Fibroblast of villous mesenchyme (primary cell): Measurements from ENCODE around the gene BCO2. TPM values are rescaled to one million over a fixed set of nuclear protein-coding genes. Genes with fewer than 3 reads are reported as not detected.

ENCODE experiments used
- DNase-seq: peaks from one replicate; pipeline ENCODE4 v3.0.0-alpha.2; 2010; ENCODE audit warnings: low read depth
- H3K4me3 ChIP-seq: 2 replicates; pipeline ENCODE4 v1.5.1; 2011; ENCODE audit warnings: low read depth, mild to moderate bottlenecking, low read length
- total RNA-seq: library from RNA; depleted of rRNA; stranded (reverse); fragments of >200 nt; gene quantifications from 2 replicates; pipeline ENCODE4 v1.2.3, GENCODE V29; 2012
- TF ChIP-seq, protein P1 (sequence below): IDR thresholded peaks from 2 replicates; pipeline ENCODE4 v1.5.1; 2012; ENCODE audit warnings: low read depth, mild to moderate bottlenecking, low read length; ENCODE audit not compliant: insufficient read depth

BCO2 gene
- total RNA-seq, 1 donor = 3.0 TPM

DNA sequence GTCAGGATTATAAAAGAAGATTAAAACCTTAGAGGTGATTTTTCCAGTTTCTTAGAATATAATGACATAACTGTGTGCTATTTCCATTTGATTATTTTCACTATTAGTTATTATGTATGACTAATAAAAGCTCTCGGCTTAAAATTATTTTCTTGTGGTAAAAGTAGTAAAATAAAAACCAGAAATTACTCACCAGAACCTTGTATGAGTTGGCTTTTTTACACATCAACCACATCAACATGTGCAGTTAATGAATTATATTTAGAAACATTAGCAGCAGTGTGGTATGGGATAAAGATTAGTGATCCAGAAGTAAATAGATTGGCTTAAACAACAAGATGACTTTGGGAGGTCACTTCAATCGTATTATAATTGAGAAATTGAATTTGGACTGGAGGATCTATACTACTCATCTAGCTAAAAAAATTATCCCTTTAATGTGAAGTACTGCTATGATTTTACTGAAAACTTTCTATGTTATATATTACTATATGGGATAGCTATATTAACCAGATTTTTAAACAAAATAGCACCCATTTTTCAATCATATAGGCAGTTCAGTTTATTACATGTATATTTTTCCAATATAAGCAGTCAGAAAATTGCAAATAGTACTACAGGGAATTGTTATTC, 2.8 kb upstream of the BCO2 start:
- TF ChIP-seq, protein P1, sequence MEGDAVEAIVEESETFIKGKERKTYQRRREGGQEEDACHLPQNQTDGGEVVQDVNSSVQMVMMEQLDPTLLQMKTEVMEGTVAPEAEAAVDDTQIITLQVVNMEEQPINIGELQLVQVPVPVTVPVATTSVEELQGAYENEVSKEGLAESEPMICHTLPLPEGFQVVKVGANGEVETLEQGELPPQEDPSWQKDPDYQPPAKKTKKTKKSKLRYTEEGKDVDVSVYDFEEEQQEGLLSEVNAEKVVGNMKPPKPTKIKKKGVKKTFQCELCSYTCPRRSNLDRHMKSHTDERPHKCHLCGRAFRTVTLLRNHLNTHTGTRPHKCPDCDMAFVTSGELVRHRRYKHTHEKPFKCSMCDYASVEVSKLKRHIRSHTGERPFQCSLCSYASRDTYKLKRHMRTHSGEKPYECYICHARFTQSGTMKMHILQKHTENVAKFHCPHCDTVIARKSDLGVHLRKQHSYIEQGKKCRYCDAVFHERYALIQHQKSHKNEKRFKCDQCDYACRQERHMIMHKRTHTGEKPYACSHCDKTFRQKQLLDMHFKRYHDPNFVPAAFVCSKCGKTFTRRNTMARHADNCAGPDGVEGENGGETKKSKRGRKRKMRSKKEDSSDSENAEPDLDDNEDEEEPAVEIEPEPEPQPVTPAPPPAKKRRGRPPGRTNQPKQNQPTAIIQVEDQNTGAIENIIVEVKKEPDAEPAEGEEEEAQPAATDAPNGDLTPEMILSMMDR = no peak
- no peak overlapping the region for H3K4me3 ChIP-seq
- DNase-seq = peak; percentile 48

DNA sequence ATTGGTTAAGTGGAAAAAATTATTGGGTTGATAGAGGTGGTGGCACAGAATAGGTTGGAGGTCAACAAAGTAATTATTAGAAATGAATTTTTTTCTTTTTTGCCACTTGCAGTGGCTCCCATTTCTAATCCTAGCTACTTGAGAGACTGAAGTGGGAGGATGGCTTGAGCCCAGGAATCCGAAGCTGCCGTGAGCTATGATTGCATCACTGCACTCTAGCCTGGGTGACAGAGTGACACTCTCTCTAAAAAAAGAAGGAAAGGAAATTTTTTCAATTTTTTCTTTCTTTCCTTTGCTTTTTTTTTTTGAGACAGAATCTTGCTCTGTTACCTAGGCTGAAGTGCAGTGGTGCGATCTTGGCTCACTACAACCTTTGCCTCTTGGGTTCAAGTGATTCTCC, 2.2 kb upstream of the BCO2 start:
- no peak overlapping the region for H3K4me3 ChIP-seq
- TF ChIP-seq, protein P1 = no peak
- no peak for DNase-seq

DNA sequence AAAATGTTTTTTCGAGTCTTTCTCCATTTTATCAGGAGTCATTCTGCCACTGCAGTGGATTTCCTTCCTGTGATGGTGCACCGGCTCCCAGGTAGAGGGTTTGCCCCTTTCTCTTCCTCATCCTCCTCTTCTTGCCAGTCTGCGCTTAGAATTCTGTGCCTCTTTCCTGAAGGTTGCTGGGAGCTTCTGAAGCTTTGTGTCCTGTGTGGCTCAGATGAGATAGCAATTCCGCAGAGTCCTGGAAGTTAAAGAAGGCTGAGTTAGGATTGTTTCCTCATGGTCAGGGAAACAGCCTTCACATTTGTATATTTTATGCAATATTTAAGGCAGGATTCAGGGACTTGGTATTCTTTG, 264 bp downstream of the BCO2 start:
- peak overlapping the region; percentile 95 for H3K4me3 ChIP-seq
- TF ChIP-seq, protein P1 = no peak
- no peak for DNase-seq

DNA sequence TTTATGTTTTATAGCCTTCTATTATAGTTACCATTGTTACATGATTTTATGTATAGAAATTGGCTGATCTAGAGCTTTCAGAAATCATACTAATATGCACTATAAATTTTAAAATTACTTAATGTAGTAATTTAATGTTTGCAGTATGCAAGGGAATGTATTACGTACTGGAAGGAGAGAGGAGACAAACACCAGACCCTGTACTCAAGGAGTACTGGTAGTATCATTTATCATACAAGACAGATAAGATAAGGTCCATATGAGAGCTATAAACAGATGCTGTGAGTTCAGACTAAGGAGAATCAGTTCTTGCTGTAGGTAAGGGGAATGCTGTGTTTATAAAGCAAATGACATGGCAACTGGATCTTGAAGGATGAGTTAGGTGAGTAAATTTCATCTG, 765 bp downstream of the BCO2 start:
- peak overlapping the region; percentile 95 for H3K4me3 ChIP-seq
- TF ChIP-seq, protein P1 = no peak
- DNase-seq = peak; percentile 89

DNA sequence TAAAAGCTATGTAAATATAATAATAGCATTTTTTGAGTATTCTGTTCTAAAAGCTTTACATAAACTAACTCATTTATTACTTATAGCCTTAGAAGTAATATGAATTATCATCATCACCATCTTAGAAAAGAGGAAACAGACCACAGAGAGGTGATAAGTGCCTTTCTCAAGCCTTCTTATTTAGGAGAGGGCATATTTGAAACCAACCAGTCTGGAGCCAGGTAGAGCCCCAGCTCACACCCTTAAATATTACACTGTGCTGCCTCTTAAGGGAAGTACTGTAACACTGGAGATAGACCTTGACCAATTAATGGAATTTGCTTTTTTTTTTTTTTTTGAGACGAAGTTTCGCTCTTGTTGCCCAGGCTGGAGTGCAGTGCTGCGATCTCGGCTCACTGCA, 2.3 kb downstream of the BCO2 start:
- DNase-seq = no peak

DNA sequence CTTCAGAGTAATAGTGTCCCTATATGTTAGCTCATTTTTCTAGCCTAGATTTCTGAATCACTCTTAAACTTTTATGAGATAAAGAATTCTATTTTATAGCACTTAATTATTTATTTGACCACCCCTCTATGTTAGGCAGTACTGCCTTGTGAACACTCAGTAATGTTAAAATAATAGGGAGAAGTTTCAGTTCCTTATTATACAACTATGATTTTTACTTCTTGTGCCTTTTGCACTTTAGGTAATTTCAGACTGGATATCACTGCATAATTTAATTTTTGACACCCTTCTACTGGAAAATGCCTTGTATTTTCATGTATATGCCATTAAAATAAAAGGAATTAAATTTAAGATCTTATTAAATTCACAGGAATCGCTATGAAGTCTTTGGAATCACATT, 3.1 kb downstream of the BCO2 start:
- TF ChIP-seq, protein P1 = no peak
- no peak for DNase-seq
- H3K4me3 ChIP-seq = peak overlapping the region; percentile 95

More for the DNA sequence above, 2.3 kb downstream of the BCO2 start:
- TF ChIP-seq, protein P1 = no peak
- peak overlapping the region; percentile 95 for H3K4me3 ChIP-seq

DNA sequence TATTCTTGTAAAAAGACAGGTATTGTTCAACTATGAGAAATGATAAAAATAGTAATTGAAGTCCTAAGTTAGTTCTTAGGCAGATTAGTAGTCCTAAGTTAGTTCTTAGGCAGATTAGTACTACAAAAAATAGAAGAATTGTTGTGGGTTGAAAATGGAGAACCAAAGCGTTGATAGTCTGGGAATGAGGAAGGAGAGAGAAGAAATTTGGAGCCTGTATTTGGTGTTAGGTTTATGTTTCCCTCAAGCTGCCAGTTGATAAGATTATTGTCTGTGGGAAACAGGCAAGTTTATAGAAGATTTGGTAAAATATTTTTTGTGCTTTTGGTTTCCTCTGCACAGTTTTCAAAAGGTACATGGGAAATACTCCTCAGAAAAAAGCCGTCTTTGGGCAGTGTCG, 3.6 kb downstream of the BCO2 start:
- no peak for DNase-seq
- TF ChIP-seq, protein P1 = no peak

More for the DNA sequence above, 3.6 kb downstream of the BCO2 start:
- H3K4me3 ChIP-seq = peak overlapping the region; percentile 95
